ENCODE measurements around the gene CNOT8. TPM values are rescaled to one million over a fixed set of nuclear protein-coding genes. Genes with fewer than 3 reads are reported as not detected.

Gene CNOT8
- total RNA-seq, 4 donors from 2014 or later, result 70.3 to 123 (median 88.6) TPM

GRCh38 chr5:154865466-154866184 lies 7.2 kb downstream of the CNOT8 start:
- 73 to 81% methylated on average over 5 of the region's 5 CpGs for WGBS, 2 donors
- peaks cover 14 to 15% of the 10 kb centered on the region in 2 donors for H3K36me3 ChIP-seq
- H3K4me1 ChIP-seq, result peaks cover 4 to 39% of the 10 kb centered on the region in 2 donors
- no peak overlapping the region for H3K27ac ChIP-seq
- TF ChIP-seq POLR2A (IDR thresholded peaks at IDR 0.05) (no peak), CTCF (IDR thresholded peaks at IDR 0.05) (no peak)
- H3K9me3 ChIP-seq, result no peaks in the 10 kb centered on the region
- no peak for DNase-seq
- intact Hi-C loops (cut with DNase I), result loop anchor here (10.0 kb wide), 1 partner anchor 191 kb away; no protein-coding TSS in a partner anchor
- H3K4me3 ChIP-seq (replicated peaks in 1 of 3), result no peak overlapping the region
- no peaks in the 10 kb centered on the region for H3K27me3 ChIP-seq

GRCh38 chr5:154866841-154867240 lies 8.4 kb downstream of the CNOT8 start:
- intact Hi-C loops (cut with DNase I), result loop anchor here (10.0 kb wide), 1 partner anchor 192 kb away; no protein-coding TSS in a partner anchor
- Histone ChIP-seq H3K27me3 (no peaks in the 10 kb centered on the region), H3K27ac (peak overlapping the region in 1 of 3 donors; percentile 66), H3K4me1 (peaks cover 0 to 27% of the 10 kb centered on the region in 2 donors), H3K36me3 (peaks cover 20 to 22% of the 10 kb centered on the region in 2 donors), H3K9me3 (no peaks in the 10 kb centered on the region), H3K4me3 (replicated peaks in 1 of 3) (no peak overlapping the region)
- DNase-seq, result no peak
- 77 to 85% methylated on average over 2 of the region's 2 CpGs for WGBS, 2 donors
- TF ChIP-seq CTCF (IDR thresholded peaks at IDR 0.05) (no peak), POLR2A (IDR thresholded peaks at IDR 0.05) (no peak)

GRCh38 chr5:154868702-154869101 lies 10.3 kb downstream of the CNOT8 start:
- WGBS, 2 donors, result 81 to 85% methylated on average over 5 of the region's 5 CpGs
- TF ChIP-seq POLR2A (IDR thresholded peaks at IDR 0.05) (no peak), CTCF (IDR thresholded peaks at IDR 0.05) (peak in 4 of 6 experiments; percentile 15 to 41 (median 30))
- peak; percentile 59 to 66 for DNase-seq
- Histone ChIP-seq H3K27ac (peak overlapping the region; percentile 15 to 66 (median 46)), H3K4me3 (replicated peaks in 1 of 3) (no peak overlapping the region), H3K27me3 (no peaks in the 10 kb centered on the region), H3K36me3 (peaks cover 31 to 35% of the 10 kb centered on the region in 2 donors), H3K9me3 (no peaks in the 10 kb centered on the region), H3K4me1 (peaks cover 0 to 31% of the 10 kb centered on the region in 2 donors)
- intact Hi-C loops (cut with DNase I), result loop anchor here (10.0 kb wide), 1 partner anchor 194 kb away; no protein-coding TSS in a partner anchor

GRCh38 chr5:154871734-154872133 lies 13.3 kb downstream of the CNOT8 start:
- Histone ChIP-seq H3K9me3 (no peaks in the 10 kb centered on the region), H3K4me3 (replicated peaks in 1 of 3) (no peak overlapping the region), H3K27ac (peak overlapping the region in 1 of 3 donors; percentile 89), H3K4me1 (peaks cover 0 to 27% of the 10 kb centered on the region in 2 donors), H3K27me3 (no peaks in the 10 kb centered on the region), H3K36me3 (peaks cover 50 to 51% of the 10 kb centered on the region in 2 donors)
- no peak for DNase-seq
- TF ChIP-seq CTCF (IDR thresholded peaks at IDR 0.05), result no peak
- TF ChIP-seq POLR2A (IDR thresholded peaks at IDR 0.05), result no peak
- WGBS, 2 donors, result 92 to 93% methylated on average over 4 of the region's 4 CpGs
- intact Hi-C loops (cut with DNase I), result no loop called here

- intact Hi-C loops (cut with DNase I), result no loop called here
- H3K9me3 ChIP-seq, result no peaks in the 10 kb centered on the region
- DNase-seq, result no peak
- TF ChIP-seq CTCF (IDR thresholded peaks at IDR 0.05) (no peak), POLR2A (IDR thresholded peaks at IDR 0.05) (no peak)
- no peaks in the 10 kb centered on the region for H3K27me3 ChIP-seq
- WGBS, 2 donors, result 92 to 95% methylated on average over 5 of the region's 5 CpGs
- peak overlapping the region; percentile 56 to 89 (median 85) for H3K27ac ChIP-seq
- H3K36me3 ChIP-seq, result peaks cover 54 to 55% of the 10 kb centered on the region in 2 donors
- H3K4me1 ChIP-seq, result peaks cover 0 to 21% of the 10 kb centered on the region in 2 donors
- H3K4me3 ChIP-seq (replicated peaks in 1 of 3), result no peak overlapping the region
Measured at GRCh38 chr5:154873791-154874331, 15.4 kb downstream of the CNOT8 start.
